ENCODE data around the gene GARIN5A. TPM values are rescaled to one million over a fixed set of nuclear protein-coding genes. Genes with fewer than 3 reads are reported as not detected.
A peak's percentile ranks its signal among the peaks of the same experiment; 100 is the strongest.
"Not testable (repeated sequence)": the region's sequence is repeated elsewhere in the genome, so short reads cannot be mapped to it uniquely, and the experiment has no call there.

GARIN5A gene
- total RNA-seq, 4 donors from 2014 or later = 0.53 to 2.0 (median 1.5) TPM

DNA sequence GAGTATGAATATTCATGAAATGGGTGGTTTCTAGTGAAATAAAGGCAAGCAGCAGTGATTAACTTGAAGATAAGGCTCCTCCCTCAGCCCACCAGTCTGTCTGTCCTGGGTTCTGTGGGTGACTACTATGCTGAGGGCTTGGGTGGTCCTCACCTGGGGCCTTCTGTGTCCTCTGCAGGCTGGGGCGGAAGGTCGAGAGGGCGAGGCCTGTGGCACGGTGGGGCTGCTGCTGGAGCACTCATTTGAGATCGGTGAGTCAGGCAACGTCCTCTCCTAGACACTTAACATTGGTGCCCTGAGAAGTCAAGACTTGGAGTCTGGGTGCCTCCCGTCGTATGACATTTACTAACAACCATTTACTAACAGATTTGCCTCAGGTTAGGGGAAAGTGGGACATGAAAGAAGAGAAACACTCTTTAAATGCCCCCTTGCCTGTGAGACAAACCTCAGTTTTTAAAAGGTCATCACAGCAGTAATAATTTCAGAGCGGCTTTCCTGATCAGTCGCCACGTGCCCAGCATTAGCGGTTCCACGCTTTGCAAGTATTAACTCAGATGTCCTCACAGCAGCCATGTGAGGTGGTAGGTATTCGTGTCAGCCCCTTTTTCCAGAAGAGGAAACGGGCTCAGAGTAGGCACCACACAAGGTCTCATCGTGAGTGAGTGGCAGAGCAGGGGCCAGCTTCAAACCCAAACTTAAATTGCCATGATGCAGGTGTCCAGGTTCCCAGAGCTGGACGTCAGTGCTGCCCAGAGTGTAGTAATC is 1.3 kb upstream of the GARIN5A start:
- no peak overlapping the region for H3K27ac ChIP-seq
- DNase-seq = no peak
- H3K4me3 ChIP-seq = peak overlapping the region in 2 of 4 donors; percentile 84 to 92
- H3K9me3 ChIP-seq = no peaks in the 10 kb centered on the region
- H3K27me3 ChIP-seq = no peaks in the 10 kb centered on the region
- intact Hi-C loops (cut with DNase I) = no loop called here
- peaks cover 9 to 29% (median 10%) of the 10 kb centered on the region in 3 donors for H3K4me1 ChIP-seq
- peaks cover 0 to 53% (median 8%) of the 10 kb centered on the region in 3 donors for H3K36me3 ChIP-seq
- 89 to 90% methylated on average over 12 to 13 of the region's 17 CpGs for WGBS, 2 donors
- TF ChIP-seq CTCF (IDR thresholded peaks at IDR 0.05) = no peak
- no peak for TF ChIP-seq POLR2A (IDR thresholded peaks at IDR 0.05)

DNA sequence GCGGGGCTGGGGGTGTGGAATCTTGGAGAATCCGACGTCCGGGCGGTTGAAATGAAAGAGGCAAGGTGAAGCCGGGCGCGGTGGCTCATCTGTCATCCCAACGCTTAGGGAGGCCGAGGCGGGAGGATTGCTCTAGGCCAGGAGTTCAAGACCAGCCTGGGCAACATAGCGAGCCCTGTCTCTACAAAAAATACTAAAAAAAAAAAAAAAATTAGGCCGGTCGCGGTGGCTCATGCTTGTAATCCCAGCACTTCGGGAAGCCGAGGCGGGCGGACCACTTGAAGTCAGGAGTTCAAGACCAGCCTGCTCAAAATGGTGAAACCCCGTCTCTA is 225 bp upstream of the GARIN5A start:
- intact Hi-C loops (cut with DNase I) = no loop called here
- Histone ChIP-seq H3K27ac (peak overlapping the region; percentile 81 to 89 (median 82)), H3K27me3 (no peaks in the 10 kb centered on the region), H3K36me3 (peaks cover 0 to 43% (median 8%) of the 10 kb centered on the region in 3 donors), H3K9me3 (no peaks in the 10 kb centered on the region), H3K4me3 (peak overlapping the region; percentile 79 to 92 (median 84)), H3K4me1 (peaks cover 9 to 29% (median 10%) of the 10 kb centered on the region in 3 donors)
- 21 to 24% methylated on average over 15 to 20 of the region's 20 CpGs for WGBS, 2 donors
- DNase-seq = no peak
- TF ChIP-seq CTCF (IDR thresholded peaks at IDR 0.05) = no peak
- no peak for TF ChIP-seq POLR2A (IDR thresholded peaks at IDR 0.05)

DNA sequence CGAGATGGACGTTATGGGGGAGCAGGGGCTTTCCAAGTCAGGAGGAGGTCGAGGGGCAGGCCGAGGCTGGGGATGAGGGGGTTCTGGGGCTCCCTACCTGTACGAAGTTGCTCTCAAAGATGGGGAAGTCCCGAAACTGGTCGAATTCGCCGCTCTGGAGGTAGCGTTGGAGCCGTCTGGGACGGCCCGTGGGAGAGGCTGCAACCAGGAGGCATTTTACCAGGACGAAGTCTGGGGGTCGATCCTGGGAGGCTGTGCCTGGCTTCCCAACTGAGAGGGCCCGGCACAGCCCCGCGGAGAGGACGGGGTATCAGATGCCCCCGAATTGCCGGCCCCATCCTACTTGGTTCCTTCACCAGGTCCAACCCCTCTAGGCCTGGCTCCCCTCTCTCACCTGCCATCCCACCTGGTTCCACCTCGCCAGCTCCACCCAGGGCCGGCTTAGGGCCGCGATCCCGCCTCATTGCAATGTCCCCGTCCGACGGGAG is 868 bp downstream of the GARIN5A start:
- H3K9me3 ChIP-seq = no peaks in the 10 kb centered on the region
- peak overlapping the region in 3 of 4 donors; percentile 79 to 92 (median 84) for H3K4me3 ChIP-seq
- no peaks in the 10 kb centered on the region for H3K27me3 ChIP-seq
- intact Hi-C loops (cut with DNase I) = no loop called here
- 86 to 87% methylated on average over 18 to 19 of the region's 29 CpGs for WGBS, 2 donors
- H3K4me1 ChIP-seq = peaks cover 9 to 29% (median 10%) of the 10 kb centered on the region in 3 donors
- peak overlapping the region in 3 of 4 donors; percentile 49 to 89 (median 83) for H3K27ac ChIP-seq
- peaks cover 0 to 32% (median 6%) of the 10 kb centered on the region in 3 donors for H3K36me3 ChIP-seq
- DNase-seq = no peak
- TF ChIP-seq CTCF (IDR thresholded peaks at IDR 0.05) = no peak
- TF ChIP-seq POLR2A (IDR thresholded peaks at IDR 0.05) = no peak

DNA sequence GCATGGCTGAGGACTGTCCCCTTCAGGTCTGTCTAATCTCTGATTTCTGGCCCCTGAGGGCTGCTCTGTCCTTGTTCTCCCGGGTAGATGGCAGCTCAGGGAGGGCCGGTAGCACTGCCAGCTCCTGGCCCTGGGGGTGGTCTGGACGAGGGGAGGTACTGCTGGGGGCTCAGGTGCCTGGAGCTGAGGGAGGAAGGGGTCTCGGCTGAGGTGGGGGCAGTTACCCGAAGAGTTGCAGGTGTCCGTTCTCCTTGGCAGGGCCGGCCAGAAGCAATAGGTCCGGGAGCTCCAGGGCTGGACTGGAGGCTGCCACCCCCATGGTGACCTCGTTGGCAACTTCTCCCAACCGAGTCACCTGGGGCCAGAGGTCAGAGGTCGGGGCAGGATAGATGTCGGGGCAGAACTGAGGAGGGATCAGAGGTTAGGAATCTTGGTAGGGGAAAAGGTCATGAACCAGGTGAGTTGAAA is 1.5 kb downstream of the GARIN5A start:
- intact Hi-C loops (cut with DNase I) = no loop called here
- WGBS, 2 donors = 80 to 88% methylated on average over 6 to 7 of the region's 12 CpGs
- DNase-seq = no peak
- H3K36me3 ChIP-seq = peaks cover 0 to 25% (median 0%) of the 10 kb centered on the region in 3 donors
- no peak overlapping the region for H3K4me3 ChIP-seq
- TF ChIP-seq CTCF (IDR thresholded peaks at IDR 0.05) (no peak), POLR2A (IDR thresholded peaks at IDR 0.05) (no peak)
- H3K27ac ChIP-seq = no peak overlapping the region
- H3K27me3 ChIP-seq = no peaks in the 10 kb centered on the region
- peaks cover 9 to 29% (median 10%) of the 10 kb centered on the region in 3 donors for H3K4me1 ChIP-seq
- H3K9me3 ChIP-seq = no peaks in the 10 kb centered on the region

- 40 to 51% methylated on average over 3 of the region's 3 CpGs for WGBS, 2 donors
- H3K27ac ChIP-seq; H3K36me3 ChIP-seq; intact Hi-C loops (cut with DNase I); H3K27me3 ChIP-seq; DNase-seq; H3K4me3 ChIP-seq; H3K9me3 ChIP-seq: not testable (repeated sequence)
- H3K4me1 ChIP-seq = peaks cover 9 to 25% (median 10%) of the 10 kb centered on the region in 3 donors
Measured at GRCh38 chr19:50473336-50473735, 3.3 kb downstream of the GARIN5A start.
